Liver (tissue), 9 donors: ENCODE measurements around the gene WNT7B. TPM values are rescaled to one million over a fixed set of nuclear protein-coding genes. Genes with fewer than 3 reads are reported as not detected.

Source experiments
- DNase-seq: peaks from one replicate; pipeline ENCODE4 v3.0.0-alpha.2; 2017; ENCODE audit warnings: low spot score
- H3K27ac ChIP-seq, 2 donors: one replicate each; pipeline ENCODE4 v1.7.0; 2013; ENCODE audit warnings: inconsistent platforms in 2 of 2, low read length in 2 of 2, control low read depth in 1 of 2, low read depth in 1 of 2, mild to moderate bottlenecking in 1 of 2
- H3K27me3 ChIP-seq, 4 donors: one replicate each; pipeline versions ENCODE4 v1.6.1 to v1.7.0; 2013; ENCODE audit warnings: low read length in 3 of 4, inconsistent platforms in 1 of 4, mild to moderate bottlenecking in 1 of 4, moderate library complexity in 1 of 4; ENCODE audit not compliant: control insufficient read depth in 4 of 4, insufficient read depth in 4 of 4
- H3K36me3 ChIP-seq, 4 donors: one replicate each; pipeline versions ENCODE4 v1.6.1 to v1.7.0; 2013; ENCODE audit warnings: low read length in 3 of 4, mild to moderate bottlenecking in 3 of 4, low read depth in 1 of 4, moderate library complexity in 1 of 4; ENCODE audit not compliant: control insufficient read depth in 4 of 4, insufficient read depth in 3 of 4
- H3K4me1 ChIP-seq, 4 donors: one replicate each; pipeline versions ENCODE4 v1.6.1 to v1.7.0; 2013; ENCODE audit warnings: low read length in 3 of 4, mild to moderate bottlenecking in 3 of 4, moderate library complexity in 1 of 4; ENCODE audit not compliant: control insufficient read depth in 4 of 4, insufficient read depth in 4 of 4
- H3K4me3 ChIP-seq, 3 donors: one replicate each; pipeline versions ENCODE4 v1.6.1 to v1.7.0; 2013; ENCODE audit warnings: low read length in 3 of 3, control low read depth in 1 of 3, low read depth in 1 of 3, mild to moderate bottlenecking in 1 of 3
- H3K9ac ChIP-seq, 2 donors: one replicate each; pipeline ENCODE4 v1.7.0; 2013; ENCODE audit warnings: low read length in 2 of 2, mild to moderate bottlenecking in 2 of 2, moderate library complexity in 2 of 2, control low read depth in 1 of 2, low read depth in 1 of 2
- H3K9me3 ChIP-seq, 4 donors: one replicate each; pipeline versions ENCODE4 v1.6.1 to v1.7.0; 2013; ENCODE audit warnings: low read length in 3 of 4; ENCODE audit not compliant: control insufficient read depth in 4 of 4
- EGR1 ChIP-seq, 2 donors: IDR thresholded peaks; 2 replicates each; pipeline ENCODE4 v1.6.1; 2016 to 2018; ENCODE audit warnings: antibody characterized with exemption in 2 of 2, low read depth in 2 of 2
- FOXA1 ChIP-seq: IDR thresholded peaks from 2 replicates; pipeline ENCODE4 v1.6.1; 2016; ENCODE audit warnings: antibody characterized with exemption
- GABPA ChIP-seq, 2 donors: IDR thresholded peaks in 1 of 2; conservative IDR thresholded peaks in 1 of 2; 2 replicates each; pipeline ENCODE4 v1.6.1; 2016; ENCODE audit warnings: antibody characterized with exemption in 2 of 2, mild to moderate bottlenecking in 1 of 2, moderate library complexity in 1 of 2
- HNF4A ChIP-seq, 2 donors: conservative IDR thresholded peaks; 2 replicates each; pipeline ENCODE4 v1.6.1; 2016; ENCODE audit warnings: antibody characterized with exemption in 2 of 2, mild to moderate bottlenecking in 2 of 2
- HNF4G ChIP-seq: IDR thresholded peaks from 2 replicates; pipeline ENCODE4 v1.6.1; 2016; ENCODE audit warnings: antibody characterized with exemption
- JUND ChIP-seq, 2 donors: IDR thresholded peaks; 2 replicates each; pipeline ENCODE4 v1.6.1; 2016; ENCODE audit warnings: antibody characterized with exemption in 2 of 2
- NR2F2 ChIP-seq: IDR thresholded peaks from 2 replicates; pipeline ENCODE4 v1.6.1; 2016; ENCODE audit warnings: antibody characterized with exemption
- REST ChIP-seq: IDR thresholded peaks from 2 replicates; pipeline ENCODE4 v1.6.1; 2016; ENCODE audit warnings: antibody characterized with exemption, mild to moderate bottlenecking
- RXRA ChIP-seq, 2 donors: IDR thresholded peaks; 2 replicates each; pipeline ENCODE4 v1.6.1; 2017 to 2018; ENCODE audit warnings: antibody characterized with exemption in 2 of 2, mild to moderate bottlenecking in 1 of 2
- SP1 ChIP-seq: IDR thresholded peaks from 2 replicates; pipeline ENCODE4 v1.6.1; 2018; ENCODE audit warnings: antibody characterized with exemption, mild to moderate bottlenecking
- TAF1 ChIP-seq: conservative IDR thresholded peaks from 2 replicates; pipeline ENCODE4 v1.6.1; 2016; ENCODE audit warnings: antibody characterized with exemption, mild to moderate bottlenecking
- YY1 ChIP-seq: IDR thresholded peaks from 2 replicates; pipeline ENCODE4 v1.6.1; 2016; ENCODE audit warnings: antibody characterized with exemption, mild to moderate bottlenecking
- ZBTB33 ChIP-seq: IDR thresholded peaks from 2 replicates; pipeline ENCODE4 v1.6.1; 2016; ENCODE audit warnings: antibody characterized with exemption
- WGBS: extraction: QIAGEN DNeasy Blood & Tissue Kit; methylation state at CpG from one replicate; pipeline ENCODE4 v1.1.7; 2013; 5-methylcytosine and 5-hydroxymethylcytosine counted together
- polyA plus RNA-seq, 2 donors: library from polyadenylated mRNA; stranded (reverse) in 1 of 2; unstranded in 1 of 2; fragments of 200-250 nt in 1 of 2; fragments of >200 nt in 1 of 2; fragmentation: Nextera tagmentation in 1 of 2; extraction: Ambion mirVana in 1 of 2; gene quantifications; one replicate each; pipeline versions ENCODE4 v1.2.1 to v1.2.3, GENCODE V29; 2013 to 2015
- total RNA-seq, 2 donors: library from RNA; depleted of rRNA; stranded (reverse); fragments of >200 nt; gene quantifications; one replicate each; pipeline ENCODE4 v1.2.3, GENCODE V29; 2014
- donor health status: healthy.
- donor health status: healthy.
- donor health status: healthy.
- donor health status: healthy.
- donor health status: healthy.

The WNT7B gene
- total and polyA plus RNA-seq, 4 donors: 0.06 to 0.28 TPM; not detected in 2

GRCh38 chr22:45970705-45971407 lies 6.1 kb downstream of the WNT7B start (continued):
- no peak for TF ChIP-seq RXRA (IDR thresholded peaks at IDR 0.05)
- TF ChIP-seq SP1: no peak
- no peak for TF ChIP-seq FOXA1
- no peak for TF ChIP-seq REST
- TF ChIP-seq GABPA (IDR thresholded peaks at IDR 0.05 in 1 of 2, conservative IDR thresholded peaks at IDR 0.05 in 1 of 2): no peak

GRCh38 chr22:45969801-45970470 lies 7.0 kb downstream of the WNT7B start:
- peaks cover 2 to 22% (median 12%) of the 10 kb centered on the region in 4 donors for H3K27me3 ChIP-seq
- H3K9ac ChIP-seq: no peak overlapping the region
- DNase-seq: no peak
- no peaks in the 10 kb centered on the region for H3K9me3 ChIP-seq
- H3K4me1 ChIP-seq: peaks cover 8 to 15% (median 9%) of the 10 kb centered on the region in 4 donors
- no peak for TF ChIP-seq NR2F2
- no peak for TF ChIP-seq RXRA (IDR thresholded peaks at IDR 0.05)
- no peak for TF ChIP-seq YY1
- TF ChIP-seq JUND (IDR thresholded peaks at IDR 0.05): no peak
- TF ChIP-seq HNF4A (conservative IDR thresholded peaks at IDR 0.05): no peak
- TF ChIP-seq HNF4G: no peak
- no peak for TF ChIP-seq FOXA1
- TF ChIP-seq ZBTB33: no peak
- no peak for TF ChIP-seq GABPA (IDR thresholded peaks at IDR 0.05 in 1 of 2, conservative IDR thresholded peaks at IDR 0.05 in 1 of 2)
- TF ChIP-seq TAF1: no peak
- no peak for TF ChIP-seq SP1
- TF ChIP-seq REST: no peak
- no peak for TF ChIP-seq EGR1 (IDR thresholded peaks at IDR 0.05; ENCODE audit: low read depth in 2 of 2)
- no peaks in the 10 kb centered on the region for H3K36me3 ChIP-seq
- no peak overlapping the region for H3K27ac ChIP-seq
- WGBS: 47% methylated on average over 21 of the region's 21 CpGs
- H3K4me3 ChIP-seq: no peak overlapping the region
